ENCODE data around the gene DIRAS1.

Gene DIRAS1

GRCh38 chr19:2732157-2732725 lies 11.1 kb upstream of the DIRAS1 start:
- Histone ChIP-seq H3K4me1 (no peaks in the 10 kb centered on the region; the same call in 1 of the 2 replicates), H3K36me3 (peaks cover 50% of the 10 kb centered on the region), H3K27me3 (no peaks in the 10 kb centered on the region; the same call in 1 of the 2 replicates), H3K4me3 (ENCODE audit: low read depth, low read length) (no peak overlapping the region), H3K9me3 (no peaks in the 10 kb centered on the region)
- TF ChIP-seq CTCF (IDR thresholded peaks at IDR 0.05; ENCODE audit: low read depth, low read length): no peak
- no peak for DNase-seq

- H3K4me3 ChIP-seq (ENCODE audit: low read depth, low read length): no peak overlapping the region
- H3K36me3 ChIP-seq: peaks cover 42% of the 10 kb centered on the region
- H3K27me3 ChIP-seq: no peaks in the 10 kb centered on the region; the same call in 1 of the 2 replicates
- peak; percentile 22 for DNase-seq
- H3K9me3 ChIP-seq: no peaks in the 10 kb centered on the region
- TF ChIP-seq CTCF (IDR thresholded peaks at IDR 0.05; ENCODE audit: low read depth, low read length): no peak
- H3K4me1 ChIP-seq: no peaks in the 10 kb centered on the region; the same call in 1 of the 2 replicates
These were observed 10.2 kb upstream of the DIRAS1 start for GRCh38 chr19:2731181-2731995.

- no peaks in the 10 kb centered on the region; the same call in 1 of the 2 replicates for H3K27me3 ChIP-seq
- no peak for TF ChIP-seq CTCF (IDR thresholded peaks at IDR 0.05; ENCODE audit: low read depth, low read length)
- peaks cover 30% of the 10 kb centered on the region for H3K36me3 ChIP-seq
- no peak overlapping the region for H3K4me3 ChIP-seq (ENCODE audit: low read depth, low read length)
- DNase-seq: no peak
- H3K9me3 ChIP-seq: no peaks in the 10 kb centered on the region
- no peaks in the 10 kb centered on the region; the same call in 1 of the 2 replicates for H3K4me1 ChIP-seq
These were observed 9.0 kb upstream of the DIRAS1 start for GRCh38 chr19:2729943-2730818.

GRCh38 chr19:2728783-2729387 lies 7.7 kb upstream of the DIRAS1 start:
- no peaks in the 10 kb centered on the region; the same call in 1 of the 2 replicates for H3K4me1 ChIP-seq
- H3K4me3 ChIP-seq (ENCODE audit: low read depth, low read length): no peak overlapping the region
- peaks cover 20% of the 10 kb centered on the region for H3K36me3 ChIP-seq
- H3K9me3 ChIP-seq: no peaks in the 10 kb centered on the region
- no peak for TF ChIP-seq CTCF (IDR thresholded peaks at IDR 0.05; ENCODE audit: low read depth, low read length)
- H3K27me3 ChIP-seq: no peaks in the 10 kb centered on the region; the same call in 1 of the 2 replicates
- DNase-seq: peak; percentile 49

GRCh38 chr19:2727640-2727944 lies 6.4 kb upstream of the DIRAS1 start:
- H3K36me3 ChIP-seq: peaks cover 8% of the 10 kb centered on the region; the same call in 1 of the 2 replicates
- TF ChIP-seq CTCF (IDR thresholded peaks at IDR 0.05; ENCODE audit: low read depth, low read length): no peak
- H3K27me3 ChIP-seq: no peaks in the 10 kb centered on the region; the same call in 1 of the 2 replicates
- peaks cover 8% of the 10 kb centered on the region; the same call in 1 of the 2 replicates for H3K4me1 ChIP-seq
- no peak overlapping the region for H3K4me3 ChIP-seq (ENCODE audit: low read depth, low read length)
- DNase-seq: peak; percentile 12
- no peaks in the 10 kb centered on the region for H3K9me3 ChIP-seq

All from BE2C (cell line).